Stomach smooth muscle (tissue), 2 donors: Measurements from ENCODE around the gene MN1.

ENCODE experiments used
- H3K27ac ChIP-seq: one replicate; pipeline ENCODE4 v1.7.0; 2013; ENCODE audit warnings: mild to moderate bottlenecking, low read length, inconsistent platforms
- H3K27me3 ChIP-seq, 2 donors: one replicate each; pipeline ENCODE4 v1.7.0; 2013; ENCODE audit warnings: low read length in 2 of 2; ENCODE audit not compliant: insufficient read depth in 2 of 2, control insufficient read depth in 1 of 2
- H3K36me3 ChIP-seq, 2 donors: one replicate each; pipeline ENCODE4 v1.7.0; 2013; ENCODE audit warnings: low read length in 2 of 2; ENCODE audit not compliant: control insufficient read depth in 2 of 2, insufficient read depth in 2 of 2
- H3K4me1 ChIP-seq: one replicate; pipeline ENCODE4 v1.7.0; 2013; ENCODE audit warnings: low read length; ENCODE audit not compliant: control insufficient read depth, insufficient read depth
- H3K4me3 ChIP-seq, 2 donors: one replicate each; pipeline ENCODE4 v1.7.0; 2013; ENCODE audit warnings: low read length in 2 of 2
- H3K9ac ChIP-seq, 2 donors: one replicate each; pipeline ENCODE4 v1.7.0; 2013; ENCODE audit warnings: low read length in 2 of 2, mild to moderate bottlenecking in 1 of 2
- H3K9me3 ChIP-seq, 2 donors: one replicate each; pipeline ENCODE4 v1.7.0; 2013; ENCODE audit warnings: low read length in 2 of 2; ENCODE audit not compliant: control insufficient read depth in 2 of 2
- donor health status: healthy.
- donor health status: Pancreatic carcinoma.

MN1 gene

DNA sequence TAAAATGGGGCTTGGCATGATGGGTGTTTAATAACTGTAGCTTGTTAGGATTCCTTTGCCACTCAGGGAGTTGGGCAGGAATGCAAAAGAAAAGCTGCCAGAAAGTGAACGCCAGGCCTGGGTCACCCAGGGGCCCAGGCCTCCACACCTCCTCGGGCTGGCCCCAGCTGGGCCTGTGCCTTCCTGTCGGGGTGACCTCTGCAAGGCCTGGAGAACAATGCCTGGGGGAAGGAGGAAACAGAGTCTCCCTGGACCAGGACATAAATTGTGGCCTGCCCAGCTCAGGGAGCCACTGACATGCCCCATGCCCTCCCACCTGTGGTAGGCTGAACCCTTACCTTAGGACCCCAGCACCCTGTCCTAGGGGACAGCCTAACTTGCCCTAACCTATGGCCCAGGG lies 21.9 kb downstream of the MN1 start:
- H3K27me3 ChIP-seq, result no peaks in the 10 kb centered on the region
- no peak overlapping the region for H3K27ac ChIP-seq

GRCh38 chr22:27778294-27779090 lies 23.1 kb downstream of the MN1 start:
- Histone ChIP-seq H3K27me3 (no peaks in the 10 kb centered on the region), H3K27ac (no peak overlapping the region), H3K9me3 (no peaks in the 10 kb centered on the region), H3K36me3 (peaks cover 2 to 4% of the 10 kb centered on the region in 2 donors), H3K4me3 (peak overlapping the region in 1 of 2 donors; percentile 8), H3K4me1 (peaks cover 46% of the 10 kb centered on the region), H3K9ac (peak overlapping the region in 1 of 2 donors; percentile 7)

More for the DNA sequence above, 21.9 kb downstream of the MN1 start:
- Histone ChIP-seq H3K36me3 (peaks cover 2 to 4% of the 10 kb centered on the region in 2 donors), H3K9ac (no peak overlapping the region), H3K4me3 (no peak overlapping the region), H3K4me1 (peaks cover 44% of the 10 kb centered on the region), H3K9me3 (no peaks in the 10 kb centered on the region)

- no peaks in the 10 kb centered on the region for H3K9me3 ChIP-seq
- H3K27ac ChIP-seq, result peak overlapping the region; percentile 18
- peaks cover 42% of the 10 kb centered on the region for H3K4me1 ChIP-seq
- peaks cover 2 to 4% of the 10 kb centered on the region in 2 donors for H3K36me3 ChIP-seq
- no peak overlapping the region for H3K9ac ChIP-seq
- H3K27me3 ChIP-seq, result no peaks in the 10 kb centered on the region
- no peak overlapping the region for H3K4me3 ChIP-seq
Measured at GRCh38 chr22:27777128-27777527, 24.4 kb downstream of the MN1 start.

DNA sequence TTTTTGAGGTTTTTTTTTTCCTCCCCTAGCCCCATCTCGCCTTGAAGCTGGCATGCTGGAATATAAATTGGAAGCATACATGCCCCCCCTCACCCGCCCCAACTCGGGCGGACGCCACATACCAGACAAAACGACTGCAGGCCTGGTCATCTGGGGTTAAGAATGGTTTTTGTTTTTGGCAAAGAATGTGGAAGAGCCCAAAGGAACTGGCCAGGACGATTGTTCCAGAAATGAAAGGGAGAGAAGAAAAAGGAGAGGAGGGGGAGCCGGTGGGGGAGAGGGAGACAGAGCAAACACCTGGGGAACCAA lies 25.0 kb downstream of the MN1 start:
- peak overlapping the region; percentile 18 for H3K27ac ChIP-seq
- H3K36me3 ChIP-seq, result peaks cover 2 to 4% of the 10 kb centered on the region in 2 donors
- peaks cover 38% of the 10 kb centered on the region for H3K4me1 ChIP-seq
- peak overlapping the region in 1 of 2 donors; percentile 49 for H3K4me3 ChIP-seq
- H3K9ac ChIP-seq, result peak overlapping the region in 1 of 2 donors; percentile 35
- no peaks in the 10 kb centered on the region for H3K27me3 ChIP-seq
- no peaks in the 10 kb centered on the region for H3K9me3 ChIP-seq

DNA sequence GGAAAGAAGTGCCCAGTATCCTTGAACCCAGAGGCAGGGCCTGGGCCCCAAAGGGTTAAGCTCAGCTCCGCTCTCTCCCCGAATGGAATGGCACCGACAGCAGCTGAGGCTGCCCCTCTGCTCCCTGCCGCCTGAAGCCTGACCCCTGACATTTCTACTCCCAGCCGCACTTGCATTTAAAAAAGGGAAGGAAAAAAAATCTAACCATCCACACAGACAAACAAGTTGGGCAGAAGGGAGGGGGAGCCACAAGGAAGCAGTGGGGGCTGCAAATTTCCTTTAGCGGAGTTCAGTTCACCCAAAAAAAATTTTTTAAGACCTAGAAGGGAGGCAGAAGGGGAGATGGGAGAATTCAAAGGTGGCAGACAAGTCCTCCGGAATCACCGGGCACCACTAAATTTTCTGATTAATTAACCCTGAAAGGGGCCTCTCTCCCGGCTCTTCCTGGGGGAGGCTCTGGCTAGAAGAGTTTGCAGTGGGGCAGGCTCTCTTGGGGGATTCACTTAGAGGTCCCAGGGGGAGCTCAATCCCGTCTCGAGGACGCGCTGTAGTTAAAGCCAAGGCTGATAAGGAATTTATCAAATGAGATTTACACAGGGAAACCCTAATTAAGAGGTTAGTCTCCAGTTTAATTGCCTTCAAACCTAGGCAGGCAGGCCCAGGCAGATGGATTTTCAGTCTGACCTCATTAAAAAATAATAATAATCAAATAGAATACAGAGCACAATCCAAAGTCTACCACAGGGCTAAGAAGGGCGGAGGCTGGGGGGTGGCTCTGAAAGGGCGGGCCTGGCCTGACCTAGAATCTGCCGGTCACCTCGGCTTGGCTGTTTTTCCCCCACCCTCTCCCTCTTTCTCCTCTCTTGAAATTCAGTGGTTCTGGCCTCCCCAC lies 25.6 kb downstream of the MN1 start:
- peaks cover 0 to 4% of the 10 kb centered on the region in 2 donors for H3K36me3 ChIP-seq
- peak overlapping the region; percentile 35 to 36 for H3K9ac ChIP-seq
- peak overlapping the region in 1 of 2 donors; percentile 49 for H3K4me3 ChIP-seq
- peak overlapping the region; percentile 18 for H3K27ac ChIP-seq
- H3K9me3 ChIP-seq, result no peaks in the 10 kb centered on the region
- peaks cover 34% of the 10 kb centered on the region for H3K4me1 ChIP-seq
- H3K27me3 ChIP-seq, result no peaks in the 10 kb centered on the region

DNA sequence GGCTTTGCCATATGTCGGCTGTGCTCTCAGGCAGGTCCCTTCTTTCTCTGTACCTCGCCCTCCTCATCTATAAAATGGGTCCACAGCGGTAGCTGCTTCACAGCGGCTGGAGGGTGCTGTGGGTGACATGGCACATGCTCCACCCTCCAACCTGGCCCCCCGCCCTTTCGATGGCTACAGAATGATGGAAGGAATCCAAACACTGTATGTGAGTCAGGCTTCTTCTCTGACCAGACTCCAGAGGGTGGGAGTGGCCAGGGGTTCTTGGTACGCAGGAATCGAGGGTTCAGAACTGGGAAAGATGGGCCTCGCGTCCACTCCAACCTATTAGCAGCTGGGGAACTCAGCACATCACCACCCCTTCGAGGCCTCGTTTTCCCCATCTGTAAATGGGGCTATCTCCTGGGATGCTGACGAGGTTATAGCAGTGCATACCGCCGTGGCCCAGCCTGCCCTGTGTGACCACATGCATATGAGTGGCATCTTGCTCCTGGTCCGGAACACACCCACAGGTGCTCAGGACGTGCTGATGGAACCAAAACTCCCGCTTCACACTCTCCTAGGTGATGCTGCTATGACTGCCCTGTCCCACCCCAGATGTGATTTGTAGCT lies 26.4 kb downstream of the MN1 start:
- peaks cover 34% of the 10 kb centered on the region for H3K4me1 ChIP-seq
- no peaks in the 10 kb centered on the region for H3K9me3 ChIP-seq
- H3K27ac ChIP-seq, result no peak overlapping the region
- H3K27me3 ChIP-seq, result no peaks in the 10 kb centered on the region
- H3K4me3 ChIP-seq, result peak overlapping the region in 1 of 2 donors; percentile 47
- peaks cover 0 to 4% of the 10 kb centered on the region in 2 donors for H3K36me3 ChIP-seq
- peak overlapping the region in 1 of 2 donors; percentile 1 for H3K9ac ChIP-seq

DNA sequence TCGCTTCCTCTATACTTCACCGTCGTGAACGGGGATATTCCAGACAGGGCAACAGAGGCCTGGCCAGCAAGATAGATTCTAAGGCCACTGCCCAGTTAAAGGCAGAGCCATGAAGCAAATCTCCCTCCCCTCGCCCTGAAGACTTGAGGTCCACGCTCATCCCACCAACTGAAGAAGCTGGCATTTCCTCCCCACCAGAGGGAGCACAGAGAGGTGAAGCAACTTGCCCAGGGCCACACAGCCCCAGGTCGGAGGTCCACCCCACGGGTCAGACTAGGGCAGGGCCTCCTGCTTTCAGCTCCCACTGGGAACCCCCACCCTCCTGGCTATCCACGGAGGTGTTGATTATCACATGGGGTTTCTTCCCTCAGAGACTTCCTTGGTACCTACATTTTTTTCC lies 27.4 kb downstream of the MN1 start:
- Histone ChIP-seq H3K4me1 (peaks cover 36% of the 10 kb centered on the region), H3K4me3 (no peak overlapping the region), H3K36me3 (peaks cover 0 to 4% of the 10 kb centered on the region in 2 donors), H3K9ac (no peak overlapping the region), H3K27me3 (no peaks in the 10 kb centered on the region), H3K27ac (no peak overlapping the region), H3K9me3 (no peaks in the 10 kb centered on the region)

GRCh38 chr22:27772984-27773498 lies 28.5 kb downstream of the MN1 start:
- Histone ChIP-seq H3K27ac (no peak overlapping the region), H3K9ac (no peak overlapping the region), H3K4me1 (peaks cover 27% of the 10 kb centered on the region), H3K9me3 (no peaks in the 10 kb centered on the region), H3K27me3 (no peaks in the 10 kb centered on the region), H3K36me3 (peaks cover 0 to 4% of the 10 kb centered on the region in 2 donors), H3K4me3 (no peak overlapping the region)

DNA sequence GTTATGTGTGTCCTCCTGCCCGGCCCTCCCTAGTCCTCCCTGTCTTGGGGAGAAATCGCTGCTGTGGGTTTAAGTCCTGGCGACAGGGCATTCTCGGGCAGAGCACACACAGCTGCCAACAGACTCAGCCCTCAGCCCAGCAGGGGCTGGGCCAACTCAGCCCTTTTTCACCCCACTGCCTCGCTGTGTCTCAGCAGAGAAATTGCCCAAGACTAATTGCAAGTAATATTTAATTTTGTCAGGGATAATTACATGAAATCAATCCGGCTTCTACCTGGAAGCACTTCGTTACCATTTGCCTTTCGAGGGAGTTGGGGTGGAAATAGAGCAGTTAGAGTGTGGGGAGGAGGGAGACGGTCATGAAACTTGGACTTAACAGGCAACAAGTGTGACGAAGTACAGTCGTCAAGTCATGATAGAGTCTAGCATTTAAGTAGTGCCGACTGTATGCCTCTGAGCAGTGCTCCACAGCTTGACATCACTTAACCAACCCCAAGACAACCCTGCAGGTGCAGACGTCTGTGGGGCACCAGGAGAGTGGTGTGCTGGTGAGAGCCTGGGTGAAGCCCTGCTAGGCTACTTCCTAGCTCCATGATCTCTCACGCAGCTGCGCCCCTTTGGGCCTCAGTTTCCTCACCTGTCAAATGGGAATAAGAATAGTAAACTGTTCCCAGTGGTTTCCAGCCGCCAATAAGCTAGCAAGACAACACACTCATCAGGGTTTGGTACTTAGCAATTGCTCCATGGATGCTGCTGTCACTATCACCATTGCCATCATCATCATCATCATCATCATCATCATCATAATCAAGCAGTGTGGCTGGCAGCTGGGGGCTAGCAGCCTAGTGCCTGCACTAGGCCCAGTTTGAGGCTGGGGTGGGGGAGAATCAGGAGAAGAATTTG lies 29.2 kb downstream of the MN1 start:
- Histone ChIP-seq H3K4me1 (peaks cover 27% of the 10 kb centered on the region), H3K9ac (no peak overlapping the region), H3K9me3 (no peaks in the 10 kb centered on the region), H3K27ac (no peak overlapping the region), H3K36me3 (peaks cover 0 to 4% of the 10 kb centered on the region in 2 donors), H3K4me3 (no peak overlapping the region), H3K27me3 (no peaks in the 10 kb centered on the region)

DNA sequence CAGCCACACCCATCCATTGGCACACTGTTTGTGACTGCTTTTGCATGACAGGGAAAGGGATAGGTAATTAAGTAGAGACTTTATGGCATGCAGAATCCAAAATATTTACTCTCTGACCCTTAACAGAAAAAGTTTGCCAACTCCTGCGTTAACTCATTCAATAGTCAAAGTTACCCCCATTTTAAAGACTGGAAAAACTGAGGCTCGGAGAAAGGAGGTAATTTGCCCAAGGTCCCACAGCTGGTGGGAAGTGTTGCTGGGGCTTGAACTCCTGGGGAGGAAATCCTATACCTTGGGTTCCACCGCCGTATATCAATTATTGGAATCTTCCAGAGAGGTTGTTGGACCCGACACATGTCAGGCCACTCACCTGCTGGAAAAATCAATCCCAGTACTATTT lies 29.9 kb downstream of the MN1 start:
- H3K36me3 ChIP-seq, result peaks cover 0 to 6% of the 10 kb centered on the region in 2 donors
- H3K27ac ChIP-seq, result no peak overlapping the region
- H3K4me1 ChIP-seq, result peaks cover 23% of the 10 kb centered on the region
- no peak overlapping the region for H3K4me3 ChIP-seq
- no peak overlapping the region for H3K9ac ChIP-seq
- H3K9me3 ChIP-seq, result no peaks in the 10 kb centered on the region
- no peaks in the 10 kb centered on the region for H3K27me3 ChIP-seq
